ENCODE data around the gene DCST2.

DCST2 gene

GRCh38 chr1:155048449-155049334 is 15.1 kb upstream of the DCST2 start:
- no peak for DNase-seq

GRCh38 chr1:155044812-155045657 is 11.5 kb upstream of the DCST2 start:
- peak; percentile 84 for DNase-seq

- no peak for DNase-seq
These were observed 10.8 kb upstream of the DCST2 start for GRCh38 chr1:155044365-155044764.

- no peak for DNase-seq
These were observed 10.2 kb upstream of the DCST2 start for GRCh38 chr1:155043793-155044192.

- no peak for DNase-seq
These were observed 9.7 kb upstream of the DCST2 start for GRCh38 chr1:155043301-155043702.

GRCh38 chr1:155042789-155043188 is 9.2 kb upstream of the DCST2 start:
- DNase-seq = no peak

GRCh38 chr1:155040358-155041093 is 6.9 kb upstream of the DCST2 start:
- no peak for DNase-seq

- DNase-seq = no peak
These were observed 5.7 kb upstream of the DCST2 start for GRCh38 chr1:155039308-155039669.

GRCh38 chr1:155038602-155039307 is 5.2 kb upstream of the DCST2 start:
- DNase-seq = peak; percentile 37

- no peak for DNase-seq
These were observed 4.4 kb upstream of the DCST2 start for GRCh38 chr1:155037851-155038441.

- DNase-seq = no peak
These were observed 3.5 kb upstream of the DCST2 start for GRCh38 chr1:155037043-155037442.

GRCh38 chr1:155035936-155036335 is 2.4 kb upstream of the DCST2 start:
- DNase-seq = peak; percentile 42

- DNase-seq = no peak
These were observed 982 bp upstream of the DCST2 start for GRCh38 chr1:155034318-155035208.

GRCh38 chr1:155032886-155033285 is 695 bp downstream of the DCST2 start:
- no peak for DNase-seq

GRCh38 chr1:155030899-155031298 is 2.7 kb downstream of the DCST2 start:
- no peak for DNase-seq

GRCh38 chr1:155030243-155030795 is 3.3 kb downstream of the DCST2 start:
- DNase-seq = no peak

- DNase-seq = no peak
These were observed 3.9 kb downstream of the DCST2 start for GRCh38 chr1:155029513-155030242.

- DNase-seq = no peak
These were observed 7.0 kb downstream of the DCST2 start for GRCh38 chr1:155026588-155026987.

- DNase-seq = no peak
These were observed 7.4 kb downstream of the DCST2 start for GRCh38 chr1:155026154-155026553.

- DNase-seq = no peak
These were observed 9.3 kb downstream of the DCST2 start for GRCh38 chr1:155024315-155024714.

All from MV-4-11 (cell line).